Measurements from ENCODE around the gene SLC22A5. TPM values are rescaled to one million over a fixed set of nuclear protein-coding genes. Genes with fewer than 3 reads are reported as not detected.
"Not testable (repeated sequence)": the region's sequence is repeated elsewhere in the genome, so short reads cannot be mapped to it uniquely, and the experiment has no call there.

SLC22A5 gene
- total RNA-seq, 1 experiment from 2014 or later = 16.1 TPM

DNA sequence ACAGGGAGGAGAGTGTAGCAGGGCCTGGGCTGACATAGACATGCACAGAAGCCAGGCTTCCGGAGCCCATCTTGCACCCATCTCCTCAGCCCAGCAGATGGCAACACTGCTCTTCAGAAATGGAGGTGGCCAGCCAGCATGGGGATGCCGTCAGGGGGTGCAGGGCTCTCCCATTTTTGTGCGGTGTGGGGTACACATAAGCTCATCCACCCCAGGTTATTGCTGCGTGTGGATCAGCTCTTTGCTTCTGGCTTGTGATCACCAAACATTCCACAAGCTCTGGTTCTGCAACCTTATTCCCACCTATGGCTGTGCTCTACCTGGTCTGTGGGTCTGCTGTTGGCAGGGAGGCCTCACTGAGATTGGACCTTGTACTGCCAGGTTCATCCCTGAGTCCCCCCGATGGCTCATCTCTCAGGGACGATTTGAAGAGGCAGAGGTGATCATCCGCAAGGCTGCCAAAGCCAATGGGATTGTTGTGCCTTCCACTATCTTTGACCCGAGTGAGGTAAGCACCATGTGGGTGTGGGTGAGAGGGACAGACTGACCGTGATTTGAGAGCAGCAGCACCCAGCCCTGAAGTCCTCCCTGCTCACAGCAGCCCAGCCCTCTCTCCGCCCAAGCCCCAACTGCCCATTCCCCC is 17.3 kb downstream of the SLC22A5 start:
- DNase-seq (ENCODE audit: extremely low read depth, low read depth) = peak; percentile 73

DNA sequence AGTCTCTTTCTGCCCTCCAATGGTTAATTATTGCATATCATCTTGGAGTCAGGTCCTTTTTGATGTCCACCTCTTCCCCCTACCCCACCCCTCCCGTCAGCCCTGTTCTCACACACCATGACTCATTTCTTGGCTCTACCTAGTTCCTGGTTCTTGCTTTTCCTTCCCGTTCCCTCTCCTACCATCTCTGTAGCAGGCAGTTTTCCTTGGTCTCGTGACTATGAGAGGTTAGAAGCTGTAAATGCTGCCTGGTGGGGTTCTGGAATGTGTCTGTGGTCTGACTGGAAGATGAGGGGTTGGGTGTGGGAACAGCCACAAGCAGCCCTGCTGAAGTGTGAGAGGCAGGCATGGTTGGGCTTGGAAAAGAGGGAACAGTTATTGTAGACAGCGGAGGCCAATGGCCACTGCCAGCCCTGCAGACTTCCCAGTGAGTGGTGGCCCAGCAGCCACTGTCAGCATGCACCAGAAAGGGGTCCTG is 18.2 kb downstream of the SLC22A5 start:
- DNase-seq (ENCODE audit: extremely low read depth, low read depth) = no peak

DNA sequence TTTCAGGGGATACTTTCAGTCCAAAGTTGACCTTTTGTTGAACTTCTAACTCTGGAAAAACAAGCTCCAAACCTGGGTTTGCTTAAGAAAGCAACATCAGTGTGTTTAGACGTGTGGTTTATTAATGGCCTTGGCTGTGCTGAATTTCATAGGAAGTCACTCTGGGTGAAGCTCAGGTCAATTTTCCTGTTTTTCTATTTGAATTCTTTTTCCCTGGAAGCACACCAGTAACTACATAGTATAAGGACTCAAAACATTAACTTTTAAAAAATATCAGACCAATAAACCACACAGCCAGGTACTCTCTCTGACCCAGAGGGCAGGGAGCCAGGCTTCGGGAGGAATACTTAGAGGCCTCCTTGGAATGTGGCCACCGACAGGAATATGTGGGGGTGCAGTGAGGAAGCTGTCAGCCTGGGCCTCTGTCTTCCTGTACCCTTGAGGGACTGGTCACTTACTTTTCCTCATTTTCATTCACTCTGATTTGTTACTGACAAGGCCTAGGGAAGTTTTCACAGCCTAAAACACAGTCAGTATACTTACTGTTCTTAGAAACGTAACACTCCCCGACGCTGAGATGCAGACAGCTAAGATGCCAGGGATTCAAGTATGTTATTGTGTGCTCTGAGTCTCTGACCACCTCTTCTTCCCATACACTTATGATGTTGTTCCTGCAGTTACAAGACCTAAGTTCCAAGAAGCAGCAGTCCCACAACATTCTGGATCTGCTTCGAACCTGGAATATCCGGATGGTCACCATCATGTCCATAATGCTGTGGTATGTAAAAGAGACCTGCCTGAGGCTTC is 18.9 kb downstream of the SLC22A5 start:
- DNase-seq (ENCODE audit: extremely low read depth, low read depth) = no peak

DNA sequence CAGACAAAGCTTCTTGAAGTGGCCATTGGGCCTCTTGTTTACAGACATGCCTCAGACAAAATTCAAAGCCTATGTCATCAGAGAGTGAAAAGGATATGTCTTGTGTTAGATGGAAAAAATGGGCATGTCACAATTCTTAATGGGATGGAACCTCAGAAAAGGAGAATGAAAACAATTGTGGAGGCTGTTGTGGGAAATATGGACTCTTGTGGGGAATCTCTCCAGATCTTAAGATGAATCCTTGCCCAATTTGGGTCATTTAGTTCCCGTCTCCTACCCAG is 19.5 kb downstream of the SLC22A5 start:
- no peak for DNase-seq (ENCODE audit: extremely low read depth, low read depth)

DNA sequence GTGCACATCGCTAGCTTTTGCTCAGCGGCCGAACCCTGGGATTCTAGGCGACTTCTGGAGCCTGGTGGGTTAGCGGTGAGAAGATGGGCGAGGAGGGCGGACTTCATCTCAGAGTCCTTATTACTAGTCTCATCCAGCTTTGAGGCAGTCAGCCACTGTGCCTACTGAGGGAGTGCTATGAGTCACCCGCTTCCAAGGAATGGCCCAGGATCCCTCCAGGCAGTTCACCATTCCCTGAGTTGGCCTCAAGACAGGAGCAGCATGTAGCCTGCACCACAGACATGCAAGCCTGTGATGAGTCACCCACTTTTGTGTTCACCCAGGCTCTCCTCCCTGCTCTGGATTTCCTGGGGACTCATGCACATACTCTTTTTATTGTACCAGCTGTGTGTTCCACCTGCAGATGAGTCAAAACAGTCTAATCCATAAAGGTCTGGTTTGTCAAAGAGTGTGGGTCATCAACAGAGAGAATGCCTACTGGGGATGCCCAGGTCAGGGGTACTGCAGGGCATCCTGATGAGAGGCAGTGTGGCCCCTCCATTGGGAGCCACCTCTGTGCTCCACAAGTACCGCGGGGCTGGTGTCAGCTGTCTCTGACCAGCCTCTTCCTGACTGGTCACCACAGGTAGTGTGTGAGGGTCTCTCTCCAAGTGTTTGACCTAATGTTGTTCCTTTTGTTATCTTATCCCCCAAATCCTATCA is 20.2 kb downstream of the SLC22A5 start:
- no peak for DNase-seq (ENCODE audit: extremely low read depth, low read depth)

DNA sequence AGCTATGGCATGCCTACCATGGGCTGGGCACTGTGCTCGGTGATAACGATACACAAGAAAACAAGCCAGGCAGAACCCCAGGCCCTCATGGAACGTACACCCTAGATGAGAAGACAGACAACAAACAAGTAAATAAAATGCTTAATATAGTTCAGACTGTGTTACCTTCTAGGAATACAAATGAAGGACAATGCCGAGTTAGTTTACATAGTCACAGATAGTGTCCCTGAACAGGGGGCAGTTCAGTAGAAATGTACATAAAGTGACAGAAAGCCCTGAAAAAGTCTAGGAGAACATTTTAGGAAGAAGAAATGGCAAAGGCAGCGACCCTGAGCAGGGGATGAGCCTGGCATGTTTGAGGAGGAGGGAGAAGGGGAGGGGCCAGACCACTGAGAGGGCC is 21.7 kb downstream of the SLC22A5 start:
- DNase-seq (ENCODE audit: extremely low read depth, low read depth) = no peak

DNA sequence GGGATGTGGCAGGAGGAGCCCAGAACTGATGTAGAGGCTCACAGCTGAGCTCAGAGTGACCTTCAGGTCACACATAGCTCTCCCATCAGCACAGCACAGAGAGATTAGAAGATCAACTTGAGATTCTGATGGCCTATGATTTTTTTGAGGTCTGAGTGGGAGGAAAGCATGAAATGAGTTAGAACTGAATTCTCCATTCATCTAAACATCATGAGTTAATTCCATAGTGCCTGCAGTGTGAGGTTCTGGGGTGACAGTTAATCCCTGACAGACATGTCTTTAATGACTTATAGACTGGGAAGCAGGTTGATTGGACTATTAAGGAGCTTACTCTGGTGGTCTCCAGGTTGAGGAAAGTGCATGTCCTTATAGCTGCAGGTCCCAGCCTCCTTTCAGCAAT is 22.4 kb downstream of the SLC22A5 start:
- no peak for DNase-seq (ENCODE audit: extremely low read depth, low read depth)

DNA sequence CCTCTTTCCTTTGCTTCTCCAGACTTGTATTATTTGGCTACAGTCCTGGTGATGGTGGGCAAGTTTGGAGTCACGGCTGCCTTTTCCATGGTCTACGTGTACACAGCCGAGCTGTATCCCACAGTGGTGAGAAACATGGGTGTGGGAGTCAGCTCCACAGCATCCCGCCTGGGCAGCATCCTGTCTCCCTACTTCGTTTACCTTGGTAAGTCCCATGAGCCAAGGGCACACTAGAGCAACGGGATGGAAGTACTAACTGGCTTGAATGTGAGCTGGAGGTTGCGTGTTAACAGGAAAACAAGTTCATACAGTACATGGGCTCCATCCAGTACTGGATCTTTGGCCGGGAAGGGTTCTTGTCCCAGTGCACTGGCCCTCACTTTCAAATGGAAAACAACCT is 22.9 kb downstream of the SLC22A5 start:
- DNase-seq (ENCODE audit: extremely low read depth, low read depth) = no peak

DNA sequence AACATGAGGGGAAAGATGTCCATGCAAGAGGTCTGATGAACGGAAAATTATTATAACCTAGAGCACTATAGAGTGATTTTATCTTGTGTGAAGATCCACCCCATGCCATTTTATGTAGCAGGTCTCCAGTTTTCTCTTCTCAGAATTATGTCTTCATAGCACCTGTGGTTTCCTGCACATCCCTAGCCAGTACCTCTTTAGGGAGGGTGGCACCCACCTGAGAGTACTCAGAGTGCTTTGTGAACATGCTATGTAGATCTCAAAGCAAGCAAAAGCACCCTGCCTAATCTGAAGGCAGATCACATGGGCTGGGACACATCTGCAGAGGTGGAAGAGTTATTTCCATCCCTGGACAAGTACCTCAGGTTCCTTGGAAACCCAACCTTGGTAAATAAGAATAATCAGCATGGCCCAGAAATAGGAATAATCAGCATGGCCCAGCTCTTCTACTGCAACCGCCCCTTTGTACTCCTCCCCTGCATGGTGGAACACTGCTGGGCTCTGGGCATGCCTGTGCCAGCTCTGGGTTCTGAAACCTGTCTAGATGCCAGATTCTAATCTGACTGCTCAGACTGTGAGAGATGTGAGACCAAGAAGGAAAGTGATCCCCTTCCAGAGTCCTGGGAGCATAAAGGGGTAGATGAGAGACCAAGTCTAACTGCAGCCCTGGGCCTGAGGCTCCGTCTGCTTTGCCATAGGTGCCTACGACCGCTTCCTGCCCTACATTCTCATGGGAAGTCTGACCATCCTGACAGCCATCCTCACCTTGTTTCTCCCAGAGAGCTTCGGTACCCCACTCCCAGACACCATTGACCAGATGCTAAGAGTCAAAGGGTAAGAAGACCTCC is 23.7 kb downstream of the SLC22A5 start:
- DNase-seq (ENCODE audit: extremely low read depth, low read depth) = no peak

DNA sequence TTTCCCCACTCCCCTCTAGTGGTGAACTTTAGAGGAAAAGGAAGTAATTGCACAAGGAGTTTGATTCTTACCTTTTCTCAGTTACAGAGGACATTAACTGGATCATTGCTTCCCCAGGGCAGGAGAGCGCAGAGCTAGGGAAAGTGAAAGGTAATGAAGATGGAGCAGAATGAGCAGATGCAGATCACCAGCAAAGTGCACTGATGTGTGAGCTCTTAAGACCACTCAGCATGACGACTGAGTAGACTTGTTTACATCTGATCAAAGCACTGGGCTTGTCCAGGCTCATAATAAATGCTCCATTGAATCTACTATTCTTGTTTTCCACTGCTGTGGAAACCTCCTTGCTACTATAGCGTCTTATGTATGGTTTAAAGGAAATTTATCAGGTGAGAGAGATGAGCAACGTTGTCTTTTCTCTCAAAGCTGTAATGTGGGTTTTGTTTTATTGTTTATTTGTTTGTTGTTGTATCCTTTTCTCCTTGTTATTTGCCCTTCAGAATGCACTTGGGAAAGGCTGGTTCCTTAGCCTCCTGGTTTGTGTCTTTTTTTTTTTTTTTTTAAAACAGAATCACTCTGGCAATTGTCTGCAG is 25.3 kb downstream of the SLC22A5 start:
- no peak for DNase-seq (ENCODE audit: extremely low read depth, low read depth)

DNA sequence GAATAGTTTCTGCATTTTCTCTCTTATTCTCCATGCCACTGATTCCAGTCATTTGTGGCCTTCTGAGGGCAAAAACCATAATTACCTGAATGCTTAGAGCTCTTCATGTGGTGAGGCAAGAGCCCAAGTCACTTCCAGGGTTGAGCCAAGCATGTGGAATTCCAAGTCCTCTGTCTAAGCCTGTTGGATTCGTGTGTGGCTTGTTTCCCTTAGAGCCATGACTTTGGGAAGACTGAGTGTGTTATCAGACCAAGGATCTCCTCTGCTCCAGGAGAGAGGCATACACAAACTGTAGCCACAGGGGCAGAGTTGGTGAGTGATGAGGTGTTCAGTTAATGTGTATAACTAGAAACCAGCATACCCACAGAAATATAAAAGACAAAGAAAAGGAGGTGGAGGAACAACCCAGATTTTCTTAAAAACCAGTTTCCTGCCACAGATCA is 27.1 kb downstream of the SLC22A5 start:
- DNase-seq (ENCODE audit: extremely low read depth, low read depth) = no peak

DNA sequence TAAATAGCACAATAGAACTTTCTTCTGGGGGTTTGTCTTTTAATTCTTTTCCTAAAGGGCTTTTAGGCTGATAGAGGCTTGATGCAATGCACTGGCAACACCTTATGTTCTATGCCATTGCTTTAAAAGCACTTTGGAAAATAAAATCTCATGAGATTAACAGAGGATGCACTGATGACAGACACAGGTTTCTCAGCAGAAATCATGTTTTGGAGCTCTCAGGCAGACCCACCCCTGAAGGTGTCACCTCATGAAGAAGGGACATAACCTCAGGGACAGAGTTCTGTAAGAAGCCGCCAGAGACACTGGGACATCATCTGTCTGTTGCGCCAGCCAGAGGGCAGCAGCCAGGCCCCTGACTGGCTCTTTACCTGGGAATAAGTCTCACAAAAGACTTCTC is 27.7 kb downstream of the SLC22A5 start:
- DNase-seq (ENCODE audit: extremely low read depth, low read depth) = no peak

DNA sequence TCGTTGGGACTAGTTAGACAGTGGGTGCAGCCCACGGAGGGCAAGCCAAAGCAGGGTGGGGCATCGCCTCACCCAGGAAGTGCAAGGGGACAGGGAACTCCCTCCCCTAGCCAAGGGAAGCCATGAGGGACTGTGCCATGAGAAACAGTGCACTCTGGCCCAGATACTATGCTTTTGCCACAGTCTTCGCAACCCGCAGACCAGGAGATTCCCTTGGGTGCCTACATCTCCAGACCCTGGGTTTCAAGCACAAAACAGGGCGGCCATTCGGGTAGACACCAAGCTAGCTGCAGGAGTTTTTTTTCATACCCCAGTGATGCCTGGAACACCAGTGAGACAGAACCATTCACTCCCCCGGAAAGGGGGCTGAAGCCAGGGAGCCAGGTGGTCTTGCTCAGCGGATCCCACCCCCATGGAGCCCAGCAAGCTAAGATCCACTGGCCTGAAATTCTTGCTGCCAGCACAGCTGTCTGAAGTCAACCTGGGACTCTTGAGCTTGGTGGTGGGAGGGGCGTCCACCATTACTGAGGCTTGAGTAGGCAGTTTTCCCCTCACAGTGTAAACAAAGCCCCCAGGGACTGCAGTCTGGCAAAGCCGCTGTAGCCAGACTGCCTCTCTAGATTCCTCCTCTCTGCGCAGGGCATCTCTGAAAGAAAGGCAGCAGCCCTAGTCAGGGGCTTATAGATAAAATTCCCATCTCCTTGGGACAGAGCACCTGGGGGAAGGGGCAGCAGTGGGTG is 28.6 kb downstream of the SLC22A5 start:
- not testable (repeated sequence) for DNase-seq (ENCODE audit: extremely low read depth, low read depth)

DNA sequence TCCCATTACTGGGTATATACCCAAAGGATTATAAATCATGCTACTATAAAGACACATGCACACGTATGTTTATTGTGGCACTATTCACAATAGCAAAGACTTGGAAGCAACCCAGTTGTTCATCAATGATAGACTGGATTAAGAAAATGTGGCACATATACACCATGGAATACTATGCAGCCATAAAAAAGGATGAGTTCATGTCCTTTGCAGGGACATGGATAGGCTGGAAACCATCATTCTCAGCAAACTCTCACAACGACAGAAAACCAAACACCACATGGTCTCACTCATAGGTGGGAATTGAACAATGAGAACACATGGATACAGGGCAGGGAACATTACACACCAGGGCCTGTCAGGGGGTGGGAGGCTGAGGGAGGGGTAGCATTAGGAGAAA is 34.5 kb downstream of the SLC22A5 start:
- DNase-seq (ENCODE audit: extremely low read depth, low read depth) = not testable (repeated sequence)

DNA sequence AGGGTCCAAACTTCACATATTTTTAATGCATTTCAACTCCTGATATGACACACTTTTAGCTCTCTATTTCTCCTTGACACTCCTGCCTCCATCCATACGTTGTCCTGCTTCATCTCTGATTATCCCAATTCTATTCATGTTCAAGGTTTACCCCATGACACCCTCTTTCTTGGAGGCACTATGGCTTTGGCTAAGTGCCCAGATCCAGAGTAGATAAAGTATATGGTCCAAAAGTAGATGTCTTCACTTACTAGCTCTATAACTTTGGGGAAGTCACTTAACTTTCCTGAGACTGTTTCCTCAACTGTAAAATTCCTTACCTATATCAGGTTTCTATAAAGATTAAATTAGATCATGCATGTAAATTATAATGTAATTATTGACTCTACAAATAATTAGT is 36.1 kb downstream of the SLC22A5 start:
- DNase-seq (ENCODE audit: extremely low read depth, low read depth) = no peak

DNA sequence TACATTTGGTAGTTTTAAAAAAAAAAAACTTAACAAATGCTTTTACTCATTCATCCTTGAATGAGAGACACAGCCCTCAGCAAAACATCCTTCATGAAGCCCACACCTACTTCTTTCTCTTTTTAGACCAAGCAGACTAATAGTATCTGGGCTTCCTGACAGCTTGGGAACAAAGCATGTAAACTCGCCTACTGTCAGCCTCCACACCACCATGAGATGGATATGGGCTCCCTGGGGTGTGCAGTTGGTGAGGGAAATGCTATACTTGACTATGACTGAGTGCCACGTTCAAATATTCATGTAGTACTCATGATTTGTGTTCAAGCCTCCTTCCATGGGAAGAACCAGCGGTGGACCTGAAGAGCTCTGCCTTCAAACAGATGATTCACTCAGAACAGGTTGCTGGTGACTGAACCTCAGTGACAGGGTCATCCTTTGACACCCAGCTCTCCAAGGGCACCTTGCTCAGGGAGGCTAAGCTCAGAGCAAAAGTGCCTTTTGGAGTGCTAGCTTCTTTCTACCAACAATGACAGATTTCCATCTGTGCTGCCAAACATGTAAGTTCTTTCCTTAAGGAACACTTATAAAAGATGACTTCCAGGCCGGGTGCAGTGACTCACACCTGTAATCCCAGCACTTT is 36.8 kb downstream of the SLC22A5 start:
- no peak for DNase-seq (ENCODE audit: extremely low read depth, low read depth)

DNA sequence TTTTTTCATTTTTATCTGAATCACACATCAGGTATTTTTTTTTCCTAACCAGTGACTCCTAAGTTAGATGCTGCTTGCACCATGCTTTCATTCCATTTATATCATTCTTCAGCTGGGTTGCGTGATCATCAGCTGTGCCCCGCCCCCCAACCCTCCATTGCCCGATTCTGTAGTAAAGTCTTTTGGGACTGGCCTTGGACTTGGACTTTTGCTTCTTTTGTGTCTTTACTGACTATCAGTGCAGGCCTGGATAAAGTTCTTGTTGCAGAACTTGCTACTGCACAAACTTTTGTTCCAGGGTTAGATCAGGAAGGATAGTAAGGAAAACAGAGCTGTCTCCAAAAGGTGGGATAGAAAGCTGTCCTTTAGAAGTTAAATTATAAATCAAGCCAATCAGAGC is 38.5 kb downstream of the SLC22A5 start:
- no peak for DNase-seq (ENCODE audit: extremely low read depth, low read depth)

DNA sequence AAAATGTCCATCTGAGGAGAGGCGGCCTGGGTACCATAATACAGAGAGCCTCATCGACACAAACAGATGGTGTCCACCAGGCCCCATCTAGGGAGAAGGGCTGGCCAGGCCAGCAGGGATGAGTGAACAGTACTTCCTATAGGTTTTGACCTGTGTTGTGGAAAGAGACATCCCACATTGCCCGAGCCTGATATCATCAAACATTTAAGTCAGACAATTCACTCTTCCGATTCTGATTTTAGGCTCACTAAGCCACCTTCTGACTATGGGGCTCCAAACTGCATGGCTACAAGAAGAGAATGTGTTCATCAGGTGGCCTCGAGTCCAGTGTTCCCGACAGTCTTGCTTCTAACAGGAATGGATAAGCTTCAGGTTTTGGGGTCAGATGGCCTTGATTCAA is 38.9 kb downstream of the SLC22A5 start:
- no peak for DNase-seq (ENCODE audit: extremely low read depth, low read depth)

DNA sequence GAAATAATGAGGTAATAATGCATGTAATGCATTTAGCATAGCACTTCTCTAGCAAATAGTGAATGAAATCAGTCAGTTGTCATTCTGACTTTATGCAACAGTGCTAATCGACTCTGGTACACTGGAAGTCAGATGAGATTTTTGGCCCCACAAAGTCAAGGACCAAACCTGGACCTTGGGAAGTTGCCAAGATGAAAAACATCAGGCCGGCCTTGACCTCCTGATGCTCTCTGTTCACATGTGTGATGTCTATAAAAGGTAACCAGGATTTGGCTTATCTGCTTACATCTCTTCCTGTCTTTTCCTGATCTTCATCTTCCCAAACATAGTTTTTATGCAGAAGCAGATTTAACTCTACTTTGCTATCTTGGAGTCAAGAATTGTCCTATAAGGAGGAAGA is 39.5 kb downstream of the SLC22A5 start:
- DNase-seq (ENCODE audit: extremely low read depth, low read depth) = no peak

Measured in NCI-H460 (cell line).